ENCODE data around the gene C10orf90.

C10orf90 gene

GRCh38 chr10:126528315-126528835 is 142.1 kb downstream of the C10orf90 start:
- DNase-seq: no peak

- DNase-seq: no peak
Observed at GRCh38 chr10:126527645-126528314, 142.7 kb downstream of the C10orf90 start.

- DNase-seq: no peak
Observed at GRCh38 chr10:126525326-126525725, 145.2 kb downstream of the C10orf90 start.

GRCh38 chr10:126524526-126524925 is 146.0 kb downstream of the C10orf90 start:
- DNase-seq: no peak

- DNase-seq: no peak
Observed at GRCh38 chr10:126523071-126523470, 147.4 kb downstream of the C10orf90 start.

GRCh38 chr10:126521399-126521798 is 149.1 kb downstream of the C10orf90 start:
- DNase-seq: no peak

GRCh38 chr10:126520751-126521317 is 149.7 kb downstream of the C10orf90 start:
- DNase-seq: no peak

GRCh38 chr10:126519992-126520391 is 150.5 kb downstream of the C10orf90 start:
- DNase-seq: no peak

- DNase-seq: no peak
Observed at GRCh38 chr10:126519185-126519584, 151.3 kb downstream of the C10orf90 start.

GRCh38 chr10:126518218-126519080 is 152.0 kb downstream of the C10orf90 start:
- no peak for DNase-seq

- no peak for DNase-seq
Observed at GRCh38 chr10:126516515-126516914, 154.0 kb downstream of the C10orf90 start.

- no peak for DNase-seq
Observed at GRCh38 chr10:126511917-126512479, 158.5 kb downstream of the C10orf90 start.

- no peak for DNase-seq
Observed at GRCh38 chr10:126509182-126509581, 161.3 kb downstream of the C10orf90 start.

GRCh38 chr10:126508535-126509040 is 161.9 kb downstream of the C10orf90 start:
- DNase-seq: no peak

GRCh38 chr10:126504761-126505112 is 165.8 kb downstream of the C10orf90 start:
- no peak for DNase-seq

GRCh38 chr10:126504063-126504760 is 166.3 kb downstream of the C10orf90 start:
- DNase-seq: no peak

- no peak for DNase-seq
Observed at GRCh38 chr10:126503392-126504062, 167.0 kb downstream of the C10orf90 start.

- no peak for DNase-seq
Observed at GRCh38 chr10:126502441-126502840, 168.1 kb downstream of the C10orf90 start.

- no peak for DNase-seq
Observed at GRCh38 chr10:126501828-126502227, 168.7 kb downstream of the C10orf90 start.

GRCh38 chr10:126500866-126501265 is 169.6 kb downstream of the C10orf90 start:
- no peak for DNase-seq

- no peak for DNase-seq
Observed at GRCh38 chr10:126500185-126500584, 170.3 kb downstream of the C10orf90 start.

- DNase-seq: no peak
Observed at GRCh38 chr10:126499744-126500143, 170.7 kb downstream of the C10orf90 start.
